B cell (primary cell): ENCODE measurements around the gene ASB8.

Experiments used
- CTCF ChIP-seq: fragments of 200-600 bp; IDR thresholded peaks from one replicate; pipeline ENCODE4 v1.8.0; 2022; ENCODE audit warnings: antibody characterized with exemption, mild to moderate bottlenecking
- EZH2 ChIP-seq: IDR thresholded peaks from 2 replicates; pipeline ENCODE4 v1.6.1; 2012; ENCODE audit warnings: borderline replicate concordance, low read depth, mild to moderate bottlenecking, moderate library complexity, low read length; ENCODE audit not compliant: insufficient read depth, poor library complexity, severe bottlenecking

- no peak for TF ChIP-seq CTCF
- no peak for TF ChIP-seq EZH2
Measured at GRCh38 chr12:48199774-48200221, 42.5 kb upstream of the ASB8 start.
